HG03045 (cell line): Measurements from ENCODE around the gene ABHD16A.
"Not testable (repeated sequence)": the region's sequence is repeated elsewhere in the genome, so short reads cannot be mapped to it uniquely, and the experiment has no call there.

ENCODE experiments used
- ATAC-seq: cut with Tn5 transposase; IDR thresholded peaks from one replicate; pipeline ENCODE4 v1.9.1; 2021; ENCODE audit warnings: mild to moderate bottlenecking, moderate library complexity; ENCODE audit not compliant: unreplicated experiment

The ABHD16A gene

DNA sequence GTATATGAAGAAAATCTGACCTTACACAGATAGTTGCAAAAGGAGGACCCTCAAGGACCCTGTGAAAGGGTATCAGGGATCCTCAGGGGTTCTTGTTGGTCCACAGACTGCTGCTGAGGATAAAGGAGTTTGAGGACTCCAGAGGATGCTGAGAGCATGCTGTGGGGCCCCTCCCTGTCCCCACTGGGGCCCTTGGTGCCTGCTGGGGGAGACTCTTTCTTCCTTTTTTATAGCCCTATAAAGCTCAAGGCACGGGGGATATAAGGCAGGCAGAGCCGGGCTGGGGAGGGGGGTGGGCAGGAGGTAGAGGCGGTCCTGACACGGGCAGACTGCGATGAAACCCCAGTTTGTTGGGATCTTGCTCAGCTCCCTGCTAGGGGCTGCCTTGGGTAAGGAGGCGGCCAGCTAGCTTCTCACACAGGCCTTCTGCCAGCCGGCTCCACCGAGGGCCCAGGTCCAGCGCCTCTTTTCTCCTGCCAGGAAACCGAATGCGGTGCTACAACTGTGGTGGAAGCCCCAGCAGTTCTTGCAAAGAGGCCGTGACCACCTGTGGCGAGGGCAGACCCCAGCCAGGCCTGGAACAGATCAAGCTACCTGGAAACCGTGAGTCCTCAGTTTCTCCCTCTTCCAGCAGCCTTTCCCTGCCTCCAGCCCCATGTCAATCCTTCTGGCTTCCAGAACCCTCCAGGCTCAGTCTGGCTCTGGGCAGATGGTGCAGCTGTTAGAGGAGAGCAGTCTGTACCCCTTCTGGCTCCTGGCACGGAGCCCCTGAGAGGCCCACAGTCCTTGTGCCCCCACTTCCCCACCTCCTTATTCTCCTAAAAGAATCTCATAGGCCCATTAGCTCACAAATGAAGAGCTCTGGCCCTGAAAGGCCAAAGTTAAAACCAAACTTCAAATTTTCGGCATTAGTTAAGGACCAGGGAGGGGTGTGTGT is 12.2 kb upstream of the ABHD16A start, which contains the start of gene LY6G6D:
Gene LY6G6D (plus strand): TSS at position 327 of the 937 bp plus-strand sequence. CDS start 8 bp downstream, at position 335.
- ATAC-seq: no peak

DNA sequence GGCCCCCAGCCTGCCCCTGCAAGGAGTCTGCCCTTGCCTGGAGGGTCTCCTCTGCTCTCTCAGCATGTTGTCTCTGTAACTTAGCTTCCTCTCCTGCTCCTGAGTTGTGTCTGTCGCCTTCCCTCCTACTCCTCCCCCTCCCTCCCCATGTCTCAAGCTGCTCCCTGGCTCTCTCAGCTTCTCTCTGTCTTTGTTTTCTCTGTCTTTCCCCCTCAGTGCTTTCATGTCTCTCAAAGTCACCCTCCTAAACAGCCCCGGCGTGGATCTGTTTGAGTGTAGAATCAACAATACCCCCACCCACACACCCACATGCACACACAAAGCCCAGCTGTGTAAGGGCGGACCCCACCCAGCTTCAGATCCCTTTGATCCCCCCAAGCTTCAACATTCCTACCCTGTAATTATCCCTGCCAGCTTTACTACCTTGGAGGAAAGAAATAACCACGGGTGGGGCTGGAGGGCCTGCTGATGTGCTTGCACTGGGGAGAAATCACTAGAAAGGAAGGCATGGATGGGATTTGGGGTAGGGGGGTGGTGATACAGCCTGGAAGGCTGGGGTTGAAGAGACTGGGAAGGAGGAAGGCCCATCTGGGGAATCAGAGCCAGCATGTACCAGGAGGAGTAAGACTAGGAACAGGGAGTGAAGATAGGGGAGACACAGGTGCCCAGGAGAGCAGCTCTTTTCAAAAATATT is 11.0 kb upstream of the ABHD16A start:
- no peak for ATAC-seq

DNA sequence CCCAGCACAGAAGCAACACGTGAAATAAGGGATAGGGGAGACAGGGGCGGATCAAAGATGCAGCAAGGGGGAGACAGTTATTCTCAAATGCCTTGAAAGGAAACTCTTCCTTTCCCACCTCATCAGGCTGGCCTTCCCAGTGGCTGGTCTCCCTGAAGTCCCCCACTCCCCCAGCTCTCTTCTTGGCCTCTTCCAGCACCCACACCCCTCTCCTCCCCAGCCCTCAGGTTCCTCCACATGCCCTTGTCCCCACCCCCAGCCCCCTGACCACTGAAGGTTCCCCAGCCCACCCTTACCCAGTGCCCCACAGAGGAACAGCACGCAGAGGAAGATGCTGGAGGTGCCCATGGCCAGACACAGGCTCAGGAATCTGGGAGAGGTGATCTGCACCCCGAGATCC is 10.3 kb upstream of the ABHD16A start:
- ATAC-seq: no peak

DNA sequence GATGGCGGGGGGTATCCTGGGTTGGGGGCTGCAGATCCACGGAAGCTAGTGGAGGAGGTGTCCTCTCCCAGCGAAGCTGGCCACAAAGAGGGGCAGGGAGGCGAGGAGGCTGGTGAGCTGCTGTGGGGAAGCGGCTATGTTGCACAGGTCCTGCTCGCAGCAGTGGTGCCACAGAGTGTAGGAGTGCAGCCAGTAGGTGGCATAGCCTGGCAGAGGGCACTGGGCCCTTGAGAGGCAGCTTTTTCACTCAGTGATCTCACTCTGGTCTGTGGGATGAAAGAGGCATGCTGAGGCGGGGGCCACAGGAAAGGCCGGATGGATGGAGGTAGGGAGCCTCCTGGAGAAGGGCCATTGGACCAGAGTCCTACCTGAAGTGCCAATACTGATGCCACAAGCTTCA is 9.2 kb upstream of the ABHD16A start:
- ATAC-seq: no peak

DNA sequence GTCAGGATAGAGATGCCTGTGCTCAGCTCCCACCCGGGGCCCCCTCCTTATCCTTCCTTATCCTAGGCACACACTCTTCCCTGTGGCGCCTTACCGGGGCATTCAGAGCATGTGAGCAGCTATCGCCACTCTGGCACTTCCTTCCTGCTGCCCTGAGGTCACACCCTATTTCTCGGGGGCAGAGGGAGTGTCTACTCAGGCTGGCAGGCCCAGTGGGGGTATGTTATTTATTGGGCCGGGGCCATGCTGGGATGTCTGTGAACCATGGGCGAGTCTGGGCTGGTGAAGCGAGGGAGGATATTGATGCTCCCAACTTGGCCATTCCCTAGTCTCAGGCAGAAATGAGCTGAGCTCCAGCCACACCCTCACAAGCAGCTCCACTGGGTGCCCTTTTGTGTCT is 8.1 kb upstream of the ABHD16A start:
- no peak for ATAC-seq

DNA sequence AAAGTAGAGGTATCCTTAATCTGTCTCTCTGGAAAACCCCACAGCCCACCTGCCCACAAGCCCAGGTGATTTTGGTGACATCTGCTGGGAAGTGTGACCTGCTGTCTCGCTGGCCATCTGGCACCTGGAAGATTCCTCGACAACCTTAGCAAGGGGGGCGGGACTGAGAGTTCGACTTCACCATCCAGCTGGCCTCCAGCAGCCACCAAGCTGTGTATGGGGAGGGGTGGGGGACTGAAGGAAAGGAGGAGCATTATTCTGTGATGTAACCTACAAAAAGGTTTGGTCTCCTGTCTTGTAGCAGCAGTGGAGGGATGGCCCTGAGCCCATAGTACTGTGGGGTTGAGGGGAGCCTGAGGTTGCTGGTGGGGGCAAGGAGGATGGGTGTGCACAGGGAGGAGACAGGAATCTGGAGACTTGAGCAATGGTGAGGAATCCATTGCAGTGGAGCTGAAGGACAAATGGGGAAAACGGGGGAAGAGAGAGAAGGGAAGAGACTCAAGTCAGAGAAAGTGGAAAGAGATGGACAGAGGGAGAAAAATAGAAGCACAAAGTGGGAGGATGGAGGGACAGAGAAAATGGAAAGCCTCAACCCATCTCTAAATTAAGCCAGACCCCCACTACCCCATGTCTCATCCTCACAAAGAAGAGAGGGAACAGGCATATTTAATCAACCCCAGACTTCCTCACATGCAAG is 7.5 kb upstream of the ABHD16A start:
- ATAC-seq: no peak

DNA sequence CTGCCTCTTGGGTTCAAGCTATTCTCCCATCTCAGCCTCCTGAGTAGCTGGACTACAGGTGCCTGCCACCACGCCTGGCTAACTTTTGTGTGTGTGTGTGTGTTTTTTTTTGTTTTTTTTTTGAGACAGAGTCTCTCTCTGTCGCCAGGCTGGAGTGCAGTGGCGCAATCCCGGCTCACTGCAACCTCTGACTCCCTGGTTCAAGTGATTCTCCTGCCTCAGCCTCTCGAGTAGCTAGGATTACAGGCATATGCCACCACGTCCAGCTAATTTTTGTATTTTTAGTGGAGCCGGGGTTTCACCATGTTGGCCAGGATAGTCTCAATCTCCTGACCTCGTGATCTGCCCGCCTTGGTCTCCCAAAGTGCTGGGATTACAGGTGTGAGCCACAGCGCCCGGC is 6.0 kb upstream of the ABHD16A start:
- not testable (repeated sequence) for ATAC-seq

DNA sequence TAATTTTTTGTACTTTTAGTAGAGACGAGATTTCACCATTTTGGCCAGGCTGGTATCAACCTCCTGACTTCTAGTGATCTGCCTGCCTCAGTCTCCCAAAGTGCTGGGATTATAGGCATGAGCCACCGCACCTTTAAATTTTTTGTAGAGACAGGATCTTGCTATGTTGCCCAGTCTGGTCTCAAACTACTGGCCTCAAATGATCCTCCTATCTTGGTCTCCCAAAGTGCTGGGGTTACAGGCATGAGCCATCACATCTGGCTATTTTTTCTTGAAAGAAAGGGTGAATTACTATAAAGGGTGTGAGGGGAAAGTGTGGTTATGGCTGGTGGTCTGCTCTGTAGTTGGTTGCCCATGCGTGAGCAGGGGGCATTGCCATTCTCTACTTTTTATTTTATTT is 5.1 kb upstream of the ABHD16A start:
- ATAC-seq: no peak

DNA sequence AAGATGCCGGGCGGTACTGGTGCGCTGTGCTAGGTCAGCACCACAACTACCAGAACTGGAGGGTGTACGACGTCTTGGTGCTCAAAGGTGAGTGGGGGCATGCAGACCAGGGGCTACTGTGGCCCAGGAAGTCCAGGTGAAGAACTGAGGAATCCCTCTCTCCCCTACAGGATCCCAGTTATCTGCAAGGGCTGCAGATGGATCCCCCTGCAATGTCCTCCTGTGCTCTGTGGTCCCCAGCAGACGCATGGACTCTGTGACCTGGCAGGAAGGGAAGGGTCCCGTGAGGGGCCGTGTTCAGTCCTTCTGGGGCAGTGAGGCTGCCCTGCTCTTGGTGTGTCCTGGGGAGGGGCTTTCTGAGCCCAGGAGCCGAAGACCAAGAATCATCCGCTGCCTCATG is 4.6 kb upstream of the ABHD16A start:
- no peak for ATAC-seq

DNA sequence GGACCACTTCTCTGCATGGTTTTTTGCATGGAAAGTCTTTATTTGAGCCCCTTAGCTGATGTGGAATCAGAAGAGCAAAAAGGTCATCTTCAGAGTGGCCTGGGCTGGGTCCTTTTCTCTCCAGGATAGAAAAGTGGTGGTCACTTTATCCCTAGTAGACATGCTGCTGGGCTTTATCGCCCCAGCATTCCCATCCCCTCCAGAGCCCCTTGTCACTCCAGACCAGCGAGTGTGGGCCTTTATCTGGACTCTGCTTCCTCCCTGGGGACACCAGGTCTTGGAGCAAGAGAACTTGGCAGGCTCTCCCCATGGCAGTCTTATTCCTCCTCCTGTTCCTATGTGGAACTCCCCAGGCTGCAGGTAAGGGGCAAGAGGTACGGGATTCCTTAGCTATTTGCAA is 3.5 kb upstream of the ABHD16A start, which contains the start of gene LY6G6F:
Gene LY6G6F (plus strand): TSS at position 268 of the 400 bp plus-strand sequence. CDS start 41 bp downstream, at position 309.
- no peak for ATAC-seq

DNA sequence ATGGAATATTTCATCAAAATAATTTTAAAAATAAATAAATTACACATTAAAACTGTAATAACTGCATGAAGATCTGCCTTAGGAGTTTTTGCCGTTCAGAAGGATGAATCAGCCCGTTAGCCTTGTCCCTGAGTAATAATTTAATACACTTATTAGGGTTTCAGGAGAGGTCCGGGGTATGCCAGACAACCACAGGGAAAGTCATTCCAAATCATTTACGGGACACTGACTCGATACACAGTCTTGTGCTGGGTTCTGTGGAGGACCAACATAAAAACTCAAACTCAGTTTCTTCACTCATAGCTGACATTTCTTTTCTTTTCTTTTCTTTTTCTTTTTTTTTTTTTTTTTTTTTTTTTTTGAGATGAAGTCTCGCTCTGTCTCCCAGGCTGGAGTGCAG is 2.8 kb upstream of the ABHD16A start:
- ATAC-seq: no peak

DNA sequence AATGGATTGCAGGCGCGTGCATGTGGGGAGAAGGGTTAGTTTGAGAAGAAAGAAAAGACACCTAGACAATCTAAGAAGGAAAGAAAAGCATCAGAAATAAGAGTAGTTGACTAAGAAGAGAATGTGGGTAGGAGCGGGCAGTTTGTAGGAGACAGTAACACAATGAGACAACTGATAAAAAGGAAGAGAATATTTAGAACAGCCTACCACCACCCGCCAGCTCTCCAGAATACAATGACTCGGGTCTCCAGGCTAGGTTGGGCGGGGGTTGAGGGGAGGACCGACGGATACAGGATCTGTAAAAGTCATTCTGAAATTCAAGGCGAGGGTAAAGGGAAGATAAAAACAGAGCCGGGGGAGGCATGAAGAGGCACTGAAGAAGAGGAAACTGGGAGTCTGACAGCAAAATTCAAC is 712 bp downstream of the ABHD16A start:
- peak; percentile 3 for ATAC-seq

DNA sequence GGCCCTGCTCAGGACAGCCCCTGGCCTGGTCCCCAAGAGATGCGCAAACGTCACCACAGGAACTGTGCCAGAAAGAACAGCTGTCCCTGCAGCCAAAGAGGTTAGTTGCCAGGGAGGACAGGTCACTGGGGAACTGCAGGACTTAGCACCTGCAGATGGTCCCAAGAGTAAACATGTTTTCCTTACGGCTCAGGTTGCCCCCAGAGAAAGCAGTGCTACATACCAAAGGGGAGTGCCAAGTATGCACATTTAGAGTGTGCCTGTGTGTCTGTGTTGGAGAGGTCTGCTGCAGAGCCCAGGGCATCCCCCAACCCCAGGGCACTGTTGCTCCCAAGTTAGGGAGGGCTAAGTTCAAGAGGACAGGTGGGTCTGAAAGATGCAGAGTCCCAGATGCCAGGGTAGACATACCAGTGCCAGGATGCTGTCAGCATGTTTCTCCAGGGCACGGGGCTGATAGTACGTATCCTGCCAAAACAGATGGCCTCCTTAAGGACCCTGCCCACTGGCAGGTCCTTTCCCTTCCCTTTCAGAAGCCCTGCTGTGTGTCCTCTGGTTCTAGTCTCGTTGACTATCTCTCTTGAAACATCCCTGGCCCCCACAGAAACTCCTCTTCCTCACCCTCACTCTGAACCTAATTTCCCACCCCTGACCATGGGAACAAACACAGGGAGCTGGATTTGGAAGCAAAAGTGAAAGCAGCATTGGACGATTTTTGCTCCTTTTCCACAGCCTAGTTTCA is 1.3 kb downstream of the ABHD16A start:
- ATAC-seq: no peak

DNA sequence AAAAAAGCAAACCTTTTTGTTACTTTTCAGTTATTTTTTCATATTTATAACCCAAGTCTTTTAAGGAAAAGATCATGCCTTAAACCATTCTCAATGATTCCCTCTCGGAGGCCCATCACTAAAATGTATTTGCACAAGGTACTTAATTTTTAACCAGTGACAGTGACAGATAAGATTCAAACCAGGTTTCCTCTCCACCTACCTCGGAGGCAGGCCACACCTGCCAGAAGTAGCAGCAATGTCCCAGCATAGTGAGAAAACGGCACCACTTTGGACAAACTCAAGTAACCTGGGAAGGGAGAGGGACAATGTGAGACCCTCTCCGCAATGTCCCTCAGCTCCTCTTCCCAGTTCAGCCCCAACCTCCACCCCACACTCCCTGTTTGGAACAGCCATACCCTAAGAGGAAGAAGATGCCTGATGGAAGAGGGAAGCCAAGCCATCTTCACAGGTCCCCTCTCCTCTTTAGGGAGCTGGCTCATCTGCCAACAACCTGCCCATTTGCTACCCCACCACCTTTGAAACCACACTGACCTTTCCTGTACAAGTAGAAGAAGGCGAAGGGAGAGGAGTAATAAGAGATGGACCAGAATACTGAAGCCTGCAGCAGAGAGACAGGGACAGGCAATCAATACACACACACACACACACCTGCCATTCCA is 2.3 kb downstream of the ABHD16A start:
- no peak for ATAC-seq

DNA sequence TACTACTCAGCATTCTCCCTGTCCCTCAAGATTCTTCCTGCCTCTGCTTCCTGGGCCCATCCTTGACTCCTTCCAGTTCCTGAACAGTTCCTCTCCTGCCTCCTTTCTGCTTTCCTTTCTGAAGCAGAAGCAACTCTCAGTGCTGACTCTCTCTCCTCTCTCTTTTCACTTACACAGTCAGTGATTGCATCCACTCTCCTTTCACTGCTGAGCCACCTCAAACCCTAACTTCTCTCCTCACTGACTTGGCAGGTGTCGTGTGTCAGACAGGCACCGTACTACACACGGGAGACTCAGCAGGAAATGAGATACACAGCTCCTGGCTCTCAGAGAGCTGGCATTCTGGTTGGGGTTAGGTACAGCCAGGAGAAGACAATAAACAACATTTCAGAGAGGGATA is 5.6 kb downstream of the ABHD16A start:
- ATAC-seq: no peak

DNA sequence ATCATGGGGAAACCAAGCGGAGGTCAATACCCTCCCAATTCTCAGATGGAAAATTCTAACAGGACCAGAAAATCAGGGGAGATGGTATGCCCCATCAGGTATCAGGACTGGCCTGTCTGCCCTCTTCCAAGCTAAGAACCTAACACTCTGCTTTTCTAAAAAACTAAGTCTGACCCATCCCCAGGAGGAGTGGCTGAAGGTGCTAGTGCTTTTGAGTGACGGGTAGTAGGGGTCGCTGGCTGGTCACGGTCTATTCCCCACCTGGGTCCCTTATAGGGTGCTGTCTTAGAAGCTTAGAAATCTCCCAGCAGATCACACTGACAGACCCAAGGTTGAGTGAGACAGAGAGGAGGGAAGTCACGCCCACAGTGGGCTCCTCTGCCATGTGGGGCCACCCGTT is 9.6 kb downstream of the ABHD16A start:
- no peak for ATAC-seq

DNA sequence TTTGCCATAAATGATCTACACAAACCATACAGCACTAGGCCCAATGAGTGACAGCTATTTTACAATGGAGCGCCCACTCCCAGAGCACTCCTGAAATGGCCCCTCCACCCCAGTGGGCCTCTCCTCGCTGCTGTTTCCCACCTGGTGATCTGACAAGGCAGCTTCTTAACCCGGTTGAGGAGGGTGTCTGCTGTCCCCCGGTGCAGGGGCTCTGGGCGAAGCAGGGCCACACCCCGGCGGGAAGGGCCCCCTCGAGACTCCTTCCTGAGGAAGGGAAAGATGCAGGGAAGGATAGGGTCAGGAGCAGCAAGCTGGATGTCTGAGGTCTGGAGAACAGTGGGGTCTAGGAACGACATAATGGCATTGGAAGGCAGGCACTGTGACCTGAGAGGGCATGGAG is 10.2 kb downstream of the ABHD16A start:
- ATAC-seq: no peak

DNA sequence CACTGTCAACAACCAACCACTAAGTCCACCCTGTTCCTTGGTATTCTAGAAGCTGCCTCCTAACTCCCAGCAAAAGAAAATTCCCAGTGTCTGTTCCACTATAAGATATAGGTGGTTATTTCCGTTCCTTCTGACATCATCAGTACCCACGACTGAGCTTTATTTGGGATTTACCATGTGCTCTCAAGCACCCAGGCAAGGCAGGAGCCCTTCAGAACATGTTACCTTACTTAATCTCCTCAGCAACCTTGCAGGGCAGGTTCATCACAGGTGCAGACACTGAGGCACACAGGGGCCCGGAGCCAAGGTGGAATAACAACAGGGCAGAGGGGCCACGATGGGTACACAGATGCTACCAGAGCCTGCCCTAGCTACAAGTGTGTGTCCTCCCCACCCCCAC is 10.8 kb downstream of the ABHD16A start:
- ATAC-seq: no peak

DNA sequence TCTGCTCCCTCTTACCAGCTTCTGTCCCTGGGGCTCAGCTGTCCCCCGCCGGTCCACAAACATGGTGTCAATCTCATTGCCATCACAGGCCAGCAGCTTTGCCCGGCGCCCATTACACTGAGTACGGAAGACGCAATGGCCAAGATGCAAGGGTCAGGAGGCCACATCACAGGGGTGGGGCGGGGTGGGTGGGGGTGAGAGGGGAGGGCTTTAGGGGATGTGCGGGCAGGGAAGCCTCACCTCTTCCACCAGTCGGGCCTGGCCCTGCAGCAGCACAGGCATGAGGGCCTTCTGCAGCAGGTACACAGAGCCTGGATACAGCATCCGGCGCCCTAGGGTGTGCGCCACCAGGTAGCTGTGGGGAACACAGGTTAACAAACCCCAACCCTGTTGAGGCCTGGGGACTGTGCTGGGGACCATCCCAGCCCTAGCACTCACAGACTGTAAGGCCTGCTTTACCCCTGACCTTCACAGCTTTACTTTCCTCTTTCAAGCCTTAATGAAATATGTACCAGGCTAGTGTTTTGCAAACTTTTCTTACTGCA is 11.5 kb downstream of the ABHD16A start:
- ATAC-seq: no peak

DNA sequence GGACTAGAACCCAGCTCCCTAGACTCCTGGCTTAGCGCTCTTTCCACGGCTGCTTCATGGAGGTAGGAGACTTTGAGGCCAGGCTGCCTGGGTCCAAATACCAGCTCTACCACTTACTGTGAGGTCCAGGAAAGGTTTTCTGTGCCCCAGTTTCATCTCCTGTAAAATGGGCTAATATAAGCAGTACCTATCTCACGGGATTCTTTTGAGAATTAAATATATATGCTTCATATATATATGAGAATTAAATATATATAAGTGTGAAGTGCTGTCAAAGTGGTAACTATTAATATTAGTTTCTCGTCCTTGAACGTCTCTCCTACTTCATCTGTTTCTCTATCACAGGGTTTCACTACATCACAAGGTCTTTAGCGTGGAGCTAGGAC is 12.1 kb downstream of the ABHD16A start:
- ATAC-seq: no peak
